DOHH2 (cell line): ENCODE results near the gene TMEM98.

ENCODE experiments used
- H3F3A ChIP-seq: fragments of 200-600 bp; sonication (generic), shearing (Covaris generic); 2 replicates; pipeline ENCODE4 v1.6.0; 2016; ENCODE audit warnings: antibody characterized with exemption, mild to moderate bottlenecking; ENCODE audit not compliant: control insufficient read depth, insufficient read depth
- H3K27ac ChIP-seq: fragments of 200-600 bp; sonication (generic); 2 replicates; pipeline ENCODE4 v1.5.1; 2014; ENCODE audit warnings: low read depth, mild to moderate bottlenecking, low read length, moderate library complexity
- H3K27me3 ChIP-seq: fragments of 200-600 bp; sonication (generic); 2 replicates; pipeline ENCODE4 v1.6.1; 2014; ENCODE audit warnings: mild to moderate bottlenecking, low read length, mixed read lengths; ENCODE audit not compliant: control insufficient read depth
- H3K36me3 ChIP-seq: fragments of 200-600 bp; sonication (generic); 2 replicates; pipeline ENCODE4 v1.6.1; 2014; ENCODE audit warnings: mild to moderate bottlenecking, low read length, moderate library complexity, mixed read lengths; ENCODE audit not compliant: control insufficient read depth
- H3K4me1 ChIP-seq: fragments of 200-600 bp; sonication (generic); 2 replicates; pipeline ENCODE4 v1.6.1; 2014; ENCODE audit warnings: mild to moderate bottlenecking, low read length, mixed read lengths; ENCODE audit not compliant: control insufficient read depth
- H3K4me2 ChIP-seq: fragments of 200-600 bp; sonication (generic); 2 replicates; pipeline ENCODE4 v1.6.0; 2014; ENCODE audit warnings: mild to moderate bottlenecking, low read length, moderate library complexity
- H3K4me3 ChIP-seq: fragments of 200-600 bp; sonication (generic); 2 replicates; pipeline ENCODE4 v1.5.1; 2014; ENCODE audit warnings: mild to moderate bottlenecking, low read length, mixed read lengths
- H3K79me2 ChIP-seq: fragments of 200-600 bp; sonication (generic); 2 replicates; pipeline ENCODE4 v1.6.1; 2014; ENCODE audit warnings: mild to moderate bottlenecking, low read length, mixed read lengths; ENCODE audit not compliant: control insufficient read depth
- H3K9me2 ChIP-seq: fragments of 200-600 bp; sonication (generic); replicated peaks from 2 replicates; pipeline ENCODE4 v1.6.1; 2014; ENCODE audit warnings: mild to moderate bottlenecking, low read length, mixed read lengths; ENCODE audit not compliant: control insufficient read depth
- H3K9me3 ChIP-seq: fragments of 200-600 bp; sonication (generic); 2 replicates; pipeline ENCODE4 v1.6.1; 2014; ENCODE audit warnings: antibody characterized with exemption, low read length, mixed read lengths; ENCODE audit not compliant: control insufficient read depth, insufficient read depth
- H4K20me1 ChIP-seq: fragments of 200-600 bp; sonication (generic); 2 replicates; pipeline ENCODE4 v1.6.0; 2014; ENCODE audit warnings: low read depth, mild to moderate bottlenecking, antibody characterized with exemption, low read length, moderate library complexity; ENCODE audit not compliant: control insufficient read depth, insufficient read depth
- CTCF ChIP-seq: fragments of 200-600 bp; sonication (generic); IDR thresholded peaks from one replicate; pipeline ENCODE4 v1.5.1; 2014; ENCODE audit warnings: antibody characterized with exemption, mild to moderate bottlenecking, low read depth, low read length; ENCODE audit not compliant: poor library complexity, severe bottlenecking
- EZH2phosphoT487 ChIP-seq: fragments of 200-600 bp; sonication (generic); IDR thresholded peaks from 2 replicates; pipeline ENCODE4 v1.6.1; 2017; ENCODE audit warnings: borderline replicate concordance, mild to moderate bottlenecking, antibody characterized with exemption, low read length, moderate library complexity, mixed read lengths

Gene TMEM98

DNA sequence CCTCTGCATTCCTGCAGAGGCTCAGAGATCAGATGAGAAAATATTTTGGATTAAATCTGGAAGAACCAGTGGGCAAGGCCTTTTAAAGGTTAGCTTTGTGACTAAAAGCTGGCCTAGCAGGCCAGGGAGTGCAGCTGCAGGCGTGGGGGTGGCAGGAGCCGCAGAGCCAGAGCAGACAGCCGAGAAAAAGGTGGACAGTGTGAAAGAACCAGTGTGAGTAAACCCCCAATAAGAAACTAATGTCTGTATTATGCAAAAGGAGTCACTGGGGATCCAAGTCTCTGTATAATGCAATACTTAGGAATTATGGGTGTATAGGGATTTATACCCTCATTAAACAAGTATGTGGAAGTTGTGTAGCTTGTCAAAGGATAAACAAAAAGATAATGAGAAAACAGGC lies 42.3 kb downstream of the TMEM98 start:
- Histone ChIP-seq H3K9me2 (no peaks in the 10 kb centered on the region), H3K79me2 (no peaks in the 10 kb centered on the region), H3K4me2 (no peak overlapping the region)

GRCh38 chr17:32971171-32971570 lies 43.2 kb downstream of the TMEM98 start:
- Histone ChIP-seq H3K27me3 (no peaks in the 10 kb centered on the region), H3K4me1 (no peaks in the 10 kb centered on the region), H4K20me1 (no peaks in the 10 kb centered on the region), H3K79me2 (no peaks in the 10 kb centered on the region), H3K4me2 (no peak overlapping the region), H3K4me3 (no peak overlapping the region), H3K27ac (no peak overlapping the region), H3K9me3 (no peaks in the 10 kb centered on the region), H3K9me2 (no peaks in the 10 kb centered on the region), H3K36me3 (no peaks in the 10 kb centered on the region), H3F3A (no peaks in the 10 kb centered on the region)
- TF ChIP-seq CTCF (no peak), EZH2phosphoT487 (no peak)

More for the DNA sequence above, 42.3 kb downstream of the TMEM98 start:
- H3F3A ChIP-seq, result no peaks in the 10 kb centered on the region
- H3K4me1 ChIP-seq, result no peaks in the 10 kb centered on the region
- no peaks in the 10 kb centered on the region for H4K20me1 ChIP-seq
- H3K27ac ChIP-seq, result no peak overlapping the region
- no peaks in the 10 kb centered on the region for H3K36me3 ChIP-seq
- no peaks in the 10 kb centered on the region for H3K9me3 ChIP-seq
- no peaks in the 10 kb centered on the region for H3K27me3 ChIP-seq
- H3K4me3 ChIP-seq, result no peak overlapping the region
- TF ChIP-seq CTCF (no peak), EZH2phosphoT487 (no peak)

DNA sequence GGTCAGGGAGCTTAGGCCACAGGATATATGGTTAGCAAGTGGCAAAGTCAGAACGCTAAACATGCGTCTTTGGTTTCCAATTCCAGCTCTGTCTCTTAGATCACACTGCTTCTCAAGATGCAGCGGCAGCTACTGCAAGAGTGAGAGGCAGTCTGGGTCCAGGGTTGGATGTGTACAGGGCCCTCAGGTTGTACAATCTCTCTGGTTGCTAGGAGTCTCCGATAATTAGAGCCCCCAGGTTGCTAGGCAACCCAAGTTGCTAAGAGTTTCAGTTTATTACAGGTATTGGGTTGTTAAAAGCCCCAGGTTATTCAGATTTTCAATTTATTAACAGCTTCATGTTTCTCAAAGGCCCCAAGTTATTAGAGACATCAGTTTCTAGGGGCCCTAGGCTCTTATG lies 48.2 kb downstream of the TMEM98 start:
- Histone ChIP-seq H3K4me2 (no peak overlapping the region), H3K79me2 (no peaks in the 10 kb centered on the region), H3K4me3 (no peak overlapping the region), H3K36me3 (no peaks in the 10 kb centered on the region), H4K20me1 (no peaks in the 10 kb centered on the region), H3K4me1 (no peaks in the 10 kb centered on the region), H3K27ac (no peak overlapping the region), H3F3A (no peaks in the 10 kb centered on the region), H3K9me2 (no peaks in the 10 kb centered on the region), H3K9me3 (no peaks in the 10 kb centered on the region), H3K27me3 (no peaks in the 10 kb centered on the region)
- TF ChIP-seq EZH2phosphoT487, result no peak
- TF ChIP-seq CTCF, result no peak

DNA sequence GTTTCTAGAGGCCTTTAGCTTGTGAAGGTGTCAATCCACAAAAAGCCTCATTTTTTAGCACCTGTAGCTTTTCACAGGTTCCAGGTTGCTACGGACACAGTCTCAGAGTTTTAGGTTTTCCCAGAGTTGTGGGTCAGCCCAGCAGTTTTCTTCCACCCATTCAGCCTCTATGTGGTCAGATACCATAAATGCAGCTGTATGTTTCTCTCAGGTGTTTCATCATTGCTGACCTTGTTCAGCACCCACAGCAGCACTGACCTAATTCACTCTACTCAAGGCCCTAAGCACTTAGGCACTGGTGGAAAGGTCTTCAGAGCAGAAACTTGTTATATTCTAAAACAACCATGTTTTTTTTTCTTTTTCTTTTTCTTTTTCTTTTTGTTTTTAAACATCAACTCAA lies 48.7 kb downstream of the TMEM98 start:
- H3K27ac ChIP-seq, result no peak overlapping the region
- H3K27me3 ChIP-seq, result no peaks in the 10 kb centered on the region
- H3K79me2 ChIP-seq, result no peaks in the 10 kb centered on the region
- TF ChIP-seq EZH2phosphoT487 (no peak), CTCF (no peak)
- H3K9me2 ChIP-seq, result no peaks in the 10 kb centered on the region
- H4K20me1 ChIP-seq, result no peaks in the 10 kb centered on the region
- 0 out of 2 replicates have a peak, but pooled peaks cover 3% of the 10 kb centered on the region for H3K9me3 ChIP-seq
- no peak overlapping the region for H3K4me2 ChIP-seq
- H3K4me3 ChIP-seq, result no peak overlapping the region
- no peaks in the 10 kb centered on the region for H3F3A ChIP-seq
- H3K36me3 ChIP-seq, result no peaks in the 10 kb centered on the region
- no peaks in the 10 kb centered on the region for H3K4me1 ChIP-seq
